PC-3 (cell line): ENCODE measurements around the gene ENTPD2.

Source experiments
- EZH2 ChIP-seq: fragments of 300-600 bp; sonication (generic); IDR thresholded peaks from one replicate; pipeline ENCODE4 v1.6.1; 2017; ENCODE audit warnings: antibody characterized with exemption, mild to moderate bottlenecking, low read length; ENCODE audit not compliant: unreplicated experiment
- EZH2phosphoT487 ChIP-seq: fragments of 300-600 bp; sonication (generic); IDR thresholded peaks from 2 replicates; pipeline ENCODE4 v1.6.1; 2018; ENCODE audit warnings: mild to moderate bottlenecking, antibody characterized with exemption, low read length, borderline replicate concordance
- TF ChIP-seq, protein P1 (sequence below): fragments of 300-600 bp; sonication (generic); conservative IDR thresholded peaks from 2 replicates; pipeline ENCODE4 v1.5.1; 2017; ENCODE audit warnings: antibody characterized with exemption, low read depth, mild to moderate bottlenecking, low read length

DNA sequence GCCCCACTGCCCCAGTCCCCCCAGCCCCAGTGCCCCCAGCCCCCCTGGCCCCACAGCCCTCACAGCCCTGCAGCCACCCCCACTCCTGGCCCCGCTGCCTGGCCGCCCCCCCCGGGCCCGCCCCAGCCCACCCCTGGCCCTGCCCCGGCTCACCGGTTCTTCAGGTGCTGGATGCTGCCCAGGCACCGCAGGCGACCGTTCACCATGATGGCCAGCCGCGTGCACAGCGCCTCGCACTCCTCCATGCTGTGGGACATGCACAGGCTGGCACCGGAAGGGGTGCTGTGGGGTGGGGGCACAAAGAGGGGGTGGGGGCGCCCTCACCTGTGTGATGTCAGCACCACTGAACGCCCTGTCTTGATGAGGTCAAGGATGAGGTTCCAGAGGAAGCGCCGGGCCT lies 44.6 kb downstream of the ENTPD2 start:
- TF ChIP-seq, protein P1, sequence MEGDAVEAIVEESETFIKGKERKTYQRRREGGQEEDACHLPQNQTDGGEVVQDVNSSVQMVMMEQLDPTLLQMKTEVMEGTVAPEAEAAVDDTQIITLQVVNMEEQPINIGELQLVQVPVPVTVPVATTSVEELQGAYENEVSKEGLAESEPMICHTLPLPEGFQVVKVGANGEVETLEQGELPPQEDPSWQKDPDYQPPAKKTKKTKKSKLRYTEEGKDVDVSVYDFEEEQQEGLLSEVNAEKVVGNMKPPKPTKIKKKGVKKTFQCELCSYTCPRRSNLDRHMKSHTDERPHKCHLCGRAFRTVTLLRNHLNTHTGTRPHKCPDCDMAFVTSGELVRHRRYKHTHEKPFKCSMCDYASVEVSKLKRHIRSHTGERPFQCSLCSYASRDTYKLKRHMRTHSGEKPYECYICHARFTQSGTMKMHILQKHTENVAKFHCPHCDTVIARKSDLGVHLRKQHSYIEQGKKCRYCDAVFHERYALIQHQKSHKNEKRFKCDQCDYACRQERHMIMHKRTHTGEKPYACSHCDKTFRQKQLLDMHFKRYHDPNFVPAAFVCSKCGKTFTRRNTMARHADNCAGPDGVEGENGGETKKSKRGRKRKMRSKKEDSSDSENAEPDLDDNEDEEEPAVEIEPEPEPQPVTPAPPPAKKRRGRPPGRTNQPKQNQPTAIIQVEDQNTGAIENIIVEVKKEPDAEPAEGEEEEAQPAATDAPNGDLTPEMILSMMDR = no peak
- TF ChIP-seq EZH2 = no peak
- no peak for TF ChIP-seq EZH2phosphoT487
